HG03558 (cell line): ENCODE measurements around the gene SLFN13.
A peak's percentile ranks its signal among the peaks of the same experiment; 100 is the strongest.
"Not testable (repeated sequence)": the region's sequence is repeated elsewhere in the genome, so short reads cannot be mapped to it uniquely, and the experiment has no call there.

Source experiments
- ATAC-seq: cut with Tn5 transposase; IDR thresholded peaks from one replicate; pipeline ENCODE4 v1.9.1; 2021; ENCODE audit warnings: moderate number of reproducible peaks; ENCODE audit not compliant: unreplicated experiment; ENCODE audit errors: extremely low read depth

Gene SLFN13

GRCh38 chr17:35433075-35433894 is 15.3 kb downstream of the SLFN13 start:
- no peak for ATAC-seq

- peak; percentile 63 for ATAC-seq
Observed at GRCh38 chr17:35432176-35433074, 16.1 kb downstream of the SLFN13 start, which contains the start of gene SLFN12. Gene SLFN12, minus strand, starts transcription at chr17:35432500. Its CDS starts 9,472 bp downstream, at chr17:35423028.

GRCh38 chr17:35429702-35430101 is 18.9 kb downstream of the SLFN13 start:
- no peak for ATAC-seq

- no peak for ATAC-seq
Observed at GRCh38 chr17:35428229-35428628, 20.3 kb downstream of the SLFN13 start.

GRCh38 chr17:35423761-35424160 is 24.8 kb downstream of the SLFN13 start:
- no peak for ATAC-seq

GRCh38 chr17:35421069-35421468 is 27.5 kb downstream of the SLFN13 start:
- ATAC-seq, result not testable (repeated sequence)

GRCh38 chr17:35416659-35417058 is 31.9 kb downstream of the SLFN13 start:
- no peak for ATAC-seq

- ATAC-seq, result not testable (repeated sequence)
Observed at GRCh38 chr17:35414707-35415106, 33.9 kb downstream of the SLFN13 start.

- no peak for ATAC-seq
Observed at GRCh38 chr17:35414247-35414646, 34.3 kb downstream of the SLFN13 start.

GRCh38 chr17:35407531-35407930 is 41.0 kb downstream of the SLFN13 start:
- ATAC-seq, result no peak

- ATAC-seq, result no peak
Observed at GRCh38 chr17:35406568-35406967, 42.0 kb downstream of the SLFN13 start.

- no peak for ATAC-seq
Observed at GRCh38 chr17:35404360-35404759, 44.2 kb downstream of the SLFN13 start.

- ATAC-seq, result not testable (repeated sequence)
Observed at GRCh38 chr17:35393783-35394182, 54.8 kb downstream of the SLFN13 start.

GRCh38 chr17:35390663-35391062 is 57.9 kb downstream of the SLFN13 start:
- no peak for ATAC-seq

- no peak for ATAC-seq
Observed at GRCh38 chr17:35390156-35390555, 58.4 kb downstream of the SLFN13 start.

- ATAC-seq, result no peak
Observed at GRCh38 chr17:35387496-35387895, 61.1 kb downstream of the SLFN13 start.
